Thoracic aorta (tissue), 2 donors: ENCODE data around the gene PLA2G15. TPM values are rescaled to one million over a fixed set of nuclear protein-coding genes. Genes with fewer than 3 reads are reported as not detected.

Experiments used
- ATAC-seq: fragments of 150-250 bp; one replicate; pipeline ENCODE4 v1.8.0; 2017; ENCODE audit warnings: low read depth; ENCODE audit not compliant: insufficient number of reproducible peaks, low FRiP score
- DNase-seq: peaks from one replicate; pipeline ENCODE4 v3.0.0-alpha.2; 2020; ENCODE audit warnings: low spot score
- H3K27ac ChIP-seq, 2 donors: fragments of 200-600 bp; sonication (generic); 1 replicate in 1 of 2; 2 replicates in 1 of 2; pipeline ENCODE4 v1.5.1; 2016; ENCODE audit warnings: mild to moderate bottlenecking in 2 of 2, moderate library complexity in 2 of 2
- H3K27me3 ChIP-seq: fragments of 200-600 bp; sonication (generic); replicated peaks from 2 replicates; pipeline ENCODE4 v1.6.0; 2016; ENCODE audit warnings: mild to moderate bottlenecking; ENCODE audit not compliant: insufficient read depth
- H3K36me3 ChIP-seq: fragments of 200-600 bp; sonication (generic); one replicate; pipeline ENCODE4 v1.5.1; 2016
- H3K4me1 ChIP-seq, 2 donors: fragments of 200-600 bp; sonication (generic); 1 replicate in 1 of 2; 2 replicates in 1 of 2; pipeline versions ENCODE4 v1.5.1 to v1.6.0; 2016; ENCODE audit warnings: low read depth in 2 of 2, mild to moderate bottlenecking in 1 of 2; ENCODE audit not compliant: control insufficient read depth in 1 of 2
- H3K4me3 ChIP-seq: fragments of 200-600 bp; sonication (generic); 2 replicates; pipeline ENCODE4 v1.5.1; 2016; ENCODE audit warnings: mild to moderate bottlenecking
- H3K9me3 ChIP-seq: fragments of 200-600 bp; sonication (generic); 2 replicates; pipeline ENCODE4 v1.5.1; 2016
- CTCF ChIP-seq: fragments of 200-600 bp; sonication (generic); IDR thresholded peaks from one replicate; pipeline ENCODE4 v1.5.1; 2019; ENCODE audit warnings: antibody characterized with exemption
- total RNA-seq, 2 donors: library from RNA; depleted of rRNA; stranded (reverse); fragments of >200 nt; gene quantifications; one replicate each; pipeline versions ENCODE4 v1.1.0 to v1.2.3, GENCODE V29; 2016

The PLA2G15 gene
- total RNA-seq, 2 donors from 2014 or later = 17.8 to 34.9 TPM

GRCh38 chr16:68229431-68230175 lies 15.6 kb upstream of the PLA2G15 start:
- no peak overlapping the region for H3K27ac ChIP-seq
- no peaks in the 10 kb centered on the region for H3K36me3 ChIP-seq
- no peaks in the 10 kb centered on the region for H3K9me3 ChIP-seq
- H3K4me3 ChIP-seq = no peak overlapping the region
- peaks cover 0 to 15% of the 10 kb centered on the region in 2 donors for H3K4me1 ChIP-seq
- ATAC-seq (peak; percentile 57), DNase-seq (no peak)
- no peaks in the 10 kb centered on the region for H3K27me3 ChIP-seq
- TF ChIP-seq CTCF = peak; percentile 90

GRCh38 chr16:68230176-68230571 lies 15.0 kb upstream of the PLA2G15 start:
- ATAC-seq (no peak), DNase-seq (no peak)
- H3K36me3 ChIP-seq = no peaks in the 10 kb centered on the region

GRCh38 chr16:68230956-68231355 lies 14.2 kb upstream of the PLA2G15 start:
- Histone ChIP-seq H3K4me3 (no peak overlapping the region), H3K4me1 (peaks cover 0 to 21% of the 10 kb centered on the region in 2 donors), H3K9me3 (no peaks in the 10 kb centered on the region), H3K27ac (no peak overlapping the region), H3K36me3 (no peaks in the 10 kb centered on the region), H3K27me3 (no peaks in the 10 kb centered on the region)
- DNase-seq (no peak), ATAC-seq (no peak)
- TF ChIP-seq CTCF = no peak

More at GRCh38 chr16:68230176-68230571, 15.0 kb upstream of the PLA2G15 start:
- no peaks in the 10 kb centered on the region for H3K9me3 ChIP-seq
- no peaks in the 10 kb centered on the region for H3K27me3 ChIP-seq
- no peak overlapping the region for H3K4me3 ChIP-seq
- no peak for TF ChIP-seq CTCF
- H3K27ac ChIP-seq = no peak overlapping the region
- H3K4me1 ChIP-seq = peaks cover 0 to 15% of the 10 kb centered on the region in 2 donors

- Histone ChIP-seq H3K4me3 (no peak overlapping the region), H3K27ac (no peak overlapping the region), H3K36me3 (no peaks in the 10 kb centered on the region), H3K27me3 (no peaks in the 10 kb centered on the region), H3K4me1 (peaks cover 4 to 27% of the 10 kb centered on the region in 2 donors), H3K9me3 (no peaks in the 10 kb centered on the region)
- no peak for DNase-seq
- TF ChIP-seq CTCF = no peak
- ATAC-seq = no peak
Observed at GRCh38 chr16:68231384-68232136, 13.6 kb upstream of the PLA2G15 start.

- H3K4me1 ChIP-seq = peaks cover 8 to 30% of the 10 kb centered on the region in 2 donors
- H3K4me3 ChIP-seq = no peak overlapping the region
- ATAC-seq = no peak
- TF ChIP-seq CTCF = no peak
- no peaks in the 10 kb centered on the region for H3K36me3 ChIP-seq
- H3K9me3 ChIP-seq = no peaks in the 10 kb centered on the region
- no peak overlapping the region for H3K27ac ChIP-seq
- no peak for DNase-seq
- H3K27me3 ChIP-seq = no peaks in the 10 kb centered on the region
Observed at GRCh38 chr16:68232335-68232734, 12.8 kb upstream of the PLA2G15 start.
